Large intestine (tissue), 3 donors: ENCODE measurements around the gene MPHOSPH9. TPM values are rescaled to one million over a fixed set of nuclear protein-coding genes. Genes with fewer than 3 reads are reported as not detected.

Experiments used
- DNase-seq, 2 donors: peaks; one replicate each; pipeline versions ENCODE4 v3.0.0 to v3.0.0-alpha.2; 2013
- H3K27ac ChIP-seq: one replicate; pipeline ENCODE4 v1.5.1; 2013; ENCODE audit warnings: low read length
- H3K27me3 ChIP-seq: 2 replicates; pipeline ENCODE4 v1.6.1; 2013; ENCODE audit warnings: low read length; ENCODE audit not compliant: control insufficient read depth, insufficient read depth
- H3K36me3 ChIP-seq: 2 replicates; pipeline ENCODE4 v1.6.1; 2013; ENCODE audit warnings: low read length; ENCODE audit not compliant: control insufficient read depth, insufficient read depth
- H3K4me1 ChIP-seq: one replicate; pipeline ENCODE4 v1.6.1; 2013; ENCODE audit warnings: low read length; ENCODE audit not compliant: control insufficient read depth, insufficient read depth
- H3K4me3 ChIP-seq: one replicate; pipeline ENCODE4 v1.5.1; 2013; ENCODE audit warnings: low read length
- H3K9me3 ChIP-seq: one replicate; pipeline ENCODE4 v1.6.1; 2013; ENCODE audit warnings: mild to moderate bottlenecking, low read depth, low read length, moderate library complexity; ENCODE audit not compliant: control insufficient read depth
- WGBS: methylation state at CpG from one replicate; pipeline ENCODE4 v1.1.5; 2013; ENCODE audit warnings: low lambda C conversion rate; ENCODE audit not compliant: insufficient coverage; 5-methylcytosine and 5-hydroxymethylcytosine counted together
- polyA plus RNA-seq: library from polyadenylated mRNA; unstranded; fragments of 120-200 nt; gene quantifications from one replicate; pipeline ENCODE4 v1.2.1, GENCODE V29; 2013

The MPHOSPH9 gene
- polyA plus RNA-seq, 1 donor: 17.8 TPM

- WGBS: no CpG with 5 or more reads among the region's 3 CpGs
- H3K4me3 ChIP-seq: no peak overlapping the region
- H3K4me1 ChIP-seq: peaks cover 11% of the 10 kb centered on the region
Observed at GRCh38 chr12:123149088-123149487, 83.9 kb downstream of the MPHOSPH9 start.

GRCh38 chr12:123148655-123149054, 84.3 kb downstream of the MPHOSPH9 start:
- Histone ChIP-seq H3K4me1 (peaks cover 11% of the 10 kb centered on the region), H3K4me3 (no peak overlapping the region)

More at GRCh38 chr12:123149088-123149487, 83.9 kb downstream of the MPHOSPH9 start:
- H3K27me3 ChIP-seq: no peaks in the 10 kb centered on the region
- no peak overlapping the region for H3K27ac ChIP-seq
- H3K36me3 ChIP-seq: no peaks in the 10 kb centered on the region
- no peaks in the 10 kb centered on the region for H3K9me3 ChIP-seq
- DNase-seq: no peak

GRCh38 chr12:123148223-123148622, 84.7 kb downstream of the MPHOSPH9 start:
- Histone ChIP-seq H3K4me1 (peaks cover 14% of the 10 kb centered on the region), H3K36me3 (no peaks in the 10 kb centered on the region), H3K27me3 (no peaks in the 10 kb centered on the region), H3K27ac (no peak overlapping the region), H3K9me3 (no peaks in the 10 kb centered on the region), H3K4me3 (no peak overlapping the region)
- WGBS: no CpG with 5 or more reads among the region's 9 CpGs
- no peak for DNase-seq

More at GRCh38 chr12:123148655-123149054, 84.3 kb downstream of the MPHOSPH9 start:
- Histone ChIP-seq H3K36me3 (no peaks in the 10 kb centered on the region), H3K9me3 (no peaks in the 10 kb centered on the region), H3K27me3 (no peaks in the 10 kb centered on the region), H3K27ac (no peak overlapping the region)
- no CpG with 5 or more reads among the region's 5 CpGs for WGBS
- DNase-seq: no peak

- DNase-seq: no peak
- no peaks in the 10 kb centered on the region for H3K36me3 ChIP-seq
- no peaks in the 10 kb centered on the region for H3K27me3 ChIP-seq
- no CpG with 5 or more reads among the region's 2 CpGs for WGBS
- no peaks in the 10 kb centered on the region for H3K9me3 ChIP-seq
- peaks cover 43% of the 10 kb centered on the region for H3K4me1 ChIP-seq
- H3K4me3 ChIP-seq: no peak overlapping the region
- no peak overlapping the region for H3K27ac ChIP-seq
Observed at GRCh38 chr12:123145211-123145610, 87.7 kb downstream of the MPHOSPH9 start.

GRCh38 chr12:123143736-123144461, 89.0 kb downstream of the MPHOSPH9 start:
- Histone ChIP-seq H3K4me1 (peaks cover 38% of the 10 kb centered on the region), H3K27me3 (no peaks in the 10 kb centered on the region), H3K36me3 (no peaks in the 10 kb centered on the region), H3K4me3 (no peak overlapping the region), H3K9me3 (no peaks in the 10 kb centered on the region), H3K27ac (no peak overlapping the region)
- no CpG with 5 or more reads among the region's 4 CpGs for WGBS
- no peak for DNase-seq

- 60% methylated on average over 4 of the region's 11 CpGs for WGBS
- H3K27me3 ChIP-seq: no peaks in the 10 kb centered on the region
- no peak overlapping the region for H3K4me3 ChIP-seq
- H3K4me1 ChIP-seq: peaks cover 38% of the 10 kb centered on the region
- peak; percentile 19 to 70 for DNase-seq
- no peaks in the 10 kb centered on the region for H3K36me3 ChIP-seq
- H3K27ac ChIP-seq: peak overlapping the region; percentile 82
- H3K9me3 ChIP-seq: no peaks in the 10 kb centered on the region
Observed at GRCh38 chr12:123142921-123143735, 89.8 kb downstream of the MPHOSPH9 start.

GRCh38 chr12:123142518-123142840, 90.5 kb downstream of the MPHOSPH9 start:
- 85% methylated on average over 4 of the region's 5 CpGs for WGBS
- no peaks in the 10 kb centered on the region for H3K36me3 ChIP-seq
- H3K27ac ChIP-seq: peak overlapping the region; percentile 82
- H3K4me1 ChIP-seq: peaks cover 38% of the 10 kb centered on the region
- no peak for DNase-seq
- no peak overlapping the region for H3K4me3 ChIP-seq
- H3K27me3 ChIP-seq: no peaks in the 10 kb centered on the region
- no peaks in the 10 kb centered on the region for H3K9me3 ChIP-seq

- Histone ChIP-seq H3K9me3 (no peaks in the 10 kb centered on the region), H3K27me3 (no peaks in the 10 kb centered on the region), H3K27ac (peak overlapping the region; percentile 82), H3K4me1 (peaks cover 38% of the 10 kb centered on the region), H3K36me3 (no peaks in the 10 kb centered on the region), H3K4me3 (no peak overlapping the region)
- DNase-seq: peak; percentile 86 to 94
- WGBS: no CpG with 5 or more reads among the region's 15 CpGs
Observed at GRCh38 chr12:123141615-123142517, 91.1 kb downstream of the MPHOSPH9 start.

- no peaks in the 10 kb centered on the region for H3K27me3 ChIP-seq
- no peaks in the 10 kb centered on the region for H3K36me3 ChIP-seq
- no peaks in the 10 kb centered on the region for H3K9me3 ChIP-seq
- peak; percentile 37 to 55 for DNase-seq
- no peak overlapping the region for H3K4me3 ChIP-seq
- WGBS: no CpG with 5 or more reads among the region's 6 CpGs
- H3K4me1 ChIP-seq: peaks cover 38% of the 10 kb centered on the region
- H3K27ac ChIP-seq: peak overlapping the region; percentile 82
Observed at GRCh38 chr12:123140676-123141614, 92.0 kb downstream of the MPHOSPH9 start.
